Heart left ventricle (tissue), 16 donors: ENCODE results near the gene WFDC5. TPM values are rescaled to one million over a fixed set of nuclear protein-coding genes. Genes with fewer than 3 reads are reported as not detected.

Source experiments
- ATAC-seq, 4 donors: fragments of 200-7000 bp; cut with Tn5 transposase; one replicate each; pipeline ENCODE4 v1.9.1; 2020 to 2022; ENCODE audit warnings: moderate library complexity in 4 of 4, mild to moderate bottlenecking in 3 of 4, moderate number of reproducible peaks in 1 of 4
- DNase-seq, 5 donors: peaks; one replicate each; pipeline ENCODE4 v3.0.0-alpha.2; 2020
- H3K27ac ChIP-seq, 12 donors: fragments of 200-600 bp; sonication (generic) in 4 of 12; one replicate each; pipeline versions ENCODE4 v1.5.0 to v1.8.0; 2016 to 2022; ENCODE audit warnings: mild to moderate bottlenecking in 2 of 12
- H3K27me3 ChIP-seq, 9 donors: fragments of 200-600 bp; sonication (generic) in 2 of 9; one replicate each; pipeline versions ENCODE4 v1.5.1 to v1.8.0; 2016 to 2022; ENCODE audit warnings: mild to moderate bottlenecking in 3 of 9
- H3K36me3 ChIP-seq, 9 donors: fragments of 200-600 bp; sonication (generic) in 2 of 9; one replicate each; pipeline versions ENCODE4 v1.5.0 to v1.8.0; 2018 to 2022; ENCODE audit warnings: mild to moderate bottlenecking in 2 of 9
- H3K4me1 ChIP-seq, 12 donors: fragments of 200-600 bp; sonication (generic) in 4 of 12; one replicate each; pipeline versions ENCODE4 v1.5.0 to v1.8.0; 2016 to 2022; ENCODE audit warnings: mild to moderate bottlenecking in 3 of 12
- H3K4me3 ChIP-seq, 12 donors: fragments of 200-600 bp; sonication (generic) in 4 of 12; one replicate each; pipeline versions ENCODE4 v1.5.0 to v1.8.0; 2017 to 2022; ENCODE audit warnings: mild to moderate bottlenecking in 9 of 12, moderate library complexity in 4 of 12
- H3K9me3 ChIP-seq, 12 donors: fragments of 200-600 bp; sonication (generic) in 4 of 12; one replicate each; pipeline versions ENCODE4 v1.5.0 to v1.8.0; 2016 to 2022; ENCODE audit warnings: mild to moderate bottlenecking in 1 of 12
- CTCF ChIP-seq, 12 donors: fragments of 200-600 bp; sonication (generic) in 4 of 12; IDR thresholded peaks; one replicate each; pipeline versions ENCODE4 v1.5.0 to v1.8.0; 2018 to 2022; ENCODE audit warnings: antibody characterized with exemption in 12 of 12, mild to moderate bottlenecking in 5 of 12
- POLR2A ChIP-seq, 2 donors: fragments of 450-650 bp; IDR thresholded peaks; one replicate each; pipeline ENCODE4 v1.6.1; 2017; ENCODE audit warnings: antibody characterized with exemption in 2 of 2, mild to moderate bottlenecking in 2 of 2, moderate library complexity in 2 of 2
- WGBS, 4 donors: extraction: QIAGEN DNeasy Blood & Tissue Kit in 2 of 4; methylation state at CpG; one replicate each; pipeline versions ENCODE4 v1.1.5 to v1.1.7; 2013 to 2018; 5-methylcytosine and 5-hydroxymethylcytosine counted together
- intact Hi-C, 10 donors: fragments of 100-400 bp; cut with DNase I; formaldehyde crosslinking; loops; one replicate each; pipeline versions ENCODE4 v1.11.1 to v1.14.2; 2022
- polyA plus RNA-seq, 2 donors: library from polyadenylated mRNA; stranded (reverse); fragments of 200-250 nt; gene quantifications; one replicate each; pipeline ENCODE4 v1.2.3, GENCODE V29; 2013
- total RNA-seq, 9 donors: library from RNA; depleted of rRNA in 2 of 9; stranded (reverse); fragments of >200 nt in 2 of 9; fragmentation: NEBNext Ultra II Directional in 3 of 9; extraction: Animal tissue kit (Norgen Biotek cat#: 25700) in 3 of 9; gene quantifications; one replicate each; pipeline versions ENCODE4 v1.1.0 to v1.2.4, GENCODE V29; 2016 to 2023
- donor health status: ischemic (EF 13 %, LVEDD 7.1; RV severe dilation, severe dysfunction).
- donor health status: healthy with polysubstance abuse.
- donor health status: DM: no; HTN: yes; CAD: no.
- donor health status: DM: no; HTN: no; CAD: no.
- donor health status: ischemic (EF 25% LVEDD 6.9; RV normal size, moderate dysfunction).
- donor health status: ischemic (EF 25% LVEDD 5.7; RV mildly dilated, moderate dysfunction).
- donor health status: healthy.
- donor health status: DM: yes; HTN: yes; CAD: no.
- donor health status: ischemic (EF 35%, LVEDD 5.7; RV mildly dilated, moderate dysfunction).
- donor health status: nonischemic (EF 11% LVEDD 7.7; RV severe dilation, severe dysfunction).
- donor health status: DM: yes; HTN: yes; CAD: no.
- donor health status: PGD.
- donor health status: ischemic (EF 29% LVEDD 5.4; RV normal size, mild dysfunction).
- donor health status: nonischemic (EF 23%, LVEDD 6.1; RV moderate dilation, normal function).

Gene WFDC5
- total and polyA plus RNA-seq, 11 donors = not detected

- H3K4me3 ChIP-seq = no peak overlapping the region
- H3K36me3 ChIP-seq = peaks cover 0 to 70% (median 36%) of the 10 kb centered on the region in 9 donors
- H3K9me3 ChIP-seq = no peaks in the 10 kb centered on the region
- no peak for ATAC-seq
- intact Hi-C loops = no loop called here
- no peak for DNase-seq
- no peak overlapping the region for H3K27ac ChIP-seq
- WGBS, 4 donors = 90 to 96% (median 95%) methylated on average over 3 of the region's 3 CpGs
- TF ChIP-seq POLR2A (IDR thresholded peaks at IDR 0.05) = no peak
- TF ChIP-seq CTCF (IDR thresholded peaks at IDR 0.05) = no peak
- H3K27me3 ChIP-seq = no peaks in the 10 kb centered on the region
- no peaks in the 10 kb centered on the region for H3K4me1 ChIP-seq
Observed at GRCh38 chr20:45073221-45073620, 41.8 kb downstream of the WFDC5 start.

GRCh38 chr20:45072066-45072465, 42.9 kb downstream of the WFDC5 start:
- Histone ChIP-seq H3K27me3 (no peaks in the 10 kb centered on the region), H3K4me3 (no peak overlapping the region), H3K9me3 (no peaks in the 10 kb centered on the region), H3K36me3 (peaks cover 0 to 70% (median 25%) of the 10 kb centered on the region in 9 donors), H3K4me1 (no peaks in the 10 kb centered on the region), H3K27ac (no peak overlapping the region)
- WGBS, 4 donors = 91 to 100% (median 94%) methylated on average over 1 of the region's 1 CpG
- TF ChIP-seq CTCF (IDR thresholded peaks at IDR 0.05) (no peak), POLR2A (IDR thresholded peaks at IDR 0.05) (no peak)
- DNase-seq = no peak
- ATAC-seq = no peak
- intact Hi-C loops = no loop called here

GRCh38 chr20:45070932-45071632, 43.9 kb downstream of the WFDC5 start:
- H3K9me3 ChIP-seq = no peaks in the 10 kb centered on the region
- H3K27me3 ChIP-seq = no peaks in the 10 kb centered on the region
- H3K27ac ChIP-seq = no peak overlapping the region
- intact Hi-C loops = no loop called here
- no peak for ATAC-seq
- 94 to 97% (median 96%) methylated on average over 6 of the region's 6 CpGs for WGBS, 4 donors
- H3K4me1 ChIP-seq = no peaks in the 10 kb centered on the region
- H3K36me3 ChIP-seq = peaks cover 0 to 69% (median 15%) of the 10 kb centered on the region in 9 donors
- DNase-seq = no peak
- TF ChIP-seq CTCF (IDR thresholded peaks at IDR 0.05) = no peak
- no peak for TF ChIP-seq POLR2A (IDR thresholded peaks at IDR 0.05)
- H3K4me3 ChIP-seq = no peak overlapping the region

- Histone ChIP-seq H3K4me1 (no peaks in the 10 kb centered on the region), H3K27me3 (no peaks in the 10 kb centered on the region), H3K9me3 (no peaks in the 10 kb centered on the region), H3K4me3 (no peak overlapping the region), H3K27ac (no peak overlapping the region), H3K36me3 (peaks cover 0 to 51% (median 0%) of the 10 kb centered on the region in 9 donors)
- DNase-seq = no peak
- TF ChIP-seq CTCF (IDR thresholded peaks at IDR 0.05) = no peak
- intact Hi-C loops = no loop called here
- no peak for ATAC-seq
- WGBS, 4 donors = 86 to 100% (median 89%) methylated on average over 1 of the region's 1 CpG
Observed at GRCh38 chr20:45069261-45069660, 45.7 kb downstream of the WFDC5 start.
